ENCODE data around the gene LMO1.
A peak's percentile ranks its signal among the peaks of the same experiment; 100 is the strongest.

Gene LMO1

DNA sequence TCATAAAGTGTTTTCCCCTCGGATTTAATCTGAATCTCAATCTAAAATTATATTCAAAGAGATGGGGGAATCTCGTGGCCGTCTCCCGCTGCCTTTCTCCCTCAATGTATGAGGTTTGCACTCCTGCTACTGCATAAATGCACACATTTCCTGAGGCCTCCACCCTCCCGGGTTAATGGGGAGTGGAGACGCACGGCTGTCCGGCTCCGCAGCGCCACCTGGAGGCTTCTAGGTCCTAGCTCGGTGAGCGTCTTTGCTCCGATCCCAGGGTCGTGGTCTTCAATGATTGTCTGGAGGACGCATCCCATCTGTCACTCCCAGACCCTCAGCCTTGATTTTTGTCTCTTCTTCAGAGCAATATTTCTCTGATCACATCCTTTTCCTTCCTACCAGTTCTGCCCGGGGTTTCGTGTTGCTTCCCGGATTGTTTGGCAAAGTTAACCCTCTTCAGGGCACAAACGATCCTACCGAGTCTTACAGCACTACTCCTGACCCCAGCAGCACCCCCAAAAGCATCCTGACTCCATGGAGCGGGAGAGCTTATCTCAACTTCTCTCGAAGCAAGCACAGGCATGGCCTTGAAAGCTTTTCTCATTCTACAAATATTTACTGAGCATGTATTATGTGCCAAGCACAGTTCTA is at the start of gene LMO1:
LMO1 (minus strand) TSS at position 110 of the 642 bp plus-strand sequence. CDS start 516 bp downstream, outside the sequence.
- peak; percentile 89 for DNase-seq

DNA sequence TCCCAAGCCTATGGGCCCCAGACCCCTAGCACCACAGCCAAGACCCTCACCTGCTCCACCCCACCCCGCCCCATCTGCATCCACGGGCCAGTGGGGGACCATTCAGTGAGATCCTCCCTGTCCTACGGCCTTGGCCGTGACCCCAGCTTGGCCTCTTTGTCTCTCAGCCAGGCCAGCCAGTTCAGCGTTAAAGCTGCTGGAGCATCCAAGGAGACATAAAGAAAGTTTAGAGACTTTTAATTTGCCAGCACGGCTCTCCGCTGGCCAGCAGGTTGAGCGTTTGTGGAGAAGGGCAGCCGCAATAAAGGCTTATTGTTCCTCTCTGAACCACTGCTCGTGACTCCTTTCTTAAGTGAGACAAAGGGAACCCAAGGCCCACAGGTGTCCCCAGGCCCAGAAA is 49.3 kb upstream of the LMO1 start:
- no peak for DNase-seq

GRCh38 chr11:8311366-8311765 is 47.7 kb upstream of the LMO1 start:
- no peak for DNase-seq

DNA sequence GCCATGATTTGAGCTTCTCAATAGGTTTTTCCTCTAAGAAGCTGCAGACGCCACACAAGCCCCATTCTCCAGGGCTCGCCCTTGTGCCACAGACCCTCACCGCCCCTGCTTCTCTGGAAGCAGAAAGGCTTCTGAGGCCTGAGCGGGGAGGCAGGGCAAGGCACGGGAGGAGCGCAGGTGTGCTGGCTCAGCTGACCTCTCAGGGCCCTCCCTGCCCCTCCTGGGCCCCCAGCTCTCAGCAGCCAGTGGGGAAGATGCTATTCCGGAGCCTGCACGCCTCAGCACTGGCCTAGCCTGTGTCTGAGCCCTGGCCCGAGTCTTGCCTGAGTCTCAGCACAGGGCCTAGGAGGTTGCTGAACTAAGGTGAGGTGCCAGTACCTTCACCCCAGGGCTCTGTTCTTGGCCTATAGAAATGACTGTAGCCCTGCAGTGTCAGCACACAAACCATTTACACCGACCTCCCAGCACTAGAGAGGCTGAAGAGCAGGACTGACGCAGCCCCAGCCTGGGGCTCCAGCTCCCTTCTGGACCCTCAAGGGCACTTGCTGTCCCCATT is 47.1 kb upstream of the LMO1 start:
- no peak for DNase-seq

- no peak for DNase-seq
Observed at GRCh38 chr11:8309862-8310261, 46.2 kb upstream of the LMO1 start.

- no peak for DNase-seq
Observed at GRCh38 chr11:8309311-8309710, 45.6 kb upstream of the LMO1 start.

GRCh38 chr11:8307601-8308000 is 43.9 kb upstream of the LMO1 start:
- no peak for DNase-seq

- no peak for DNase-seq
Observed at GRCh38 chr11:8301622-8302021, 37.9 kb upstream of the LMO1 start.

GRCh38 chr11:8298801-8299786 is 35.4 kb upstream of the LMO1 start:
- DNase-seq, result no peak

GRCh38 chr11:8297781-8298440 is 34.2 kb upstream of the LMO1 start:
- DNase-seq, result no peak

DNA sequence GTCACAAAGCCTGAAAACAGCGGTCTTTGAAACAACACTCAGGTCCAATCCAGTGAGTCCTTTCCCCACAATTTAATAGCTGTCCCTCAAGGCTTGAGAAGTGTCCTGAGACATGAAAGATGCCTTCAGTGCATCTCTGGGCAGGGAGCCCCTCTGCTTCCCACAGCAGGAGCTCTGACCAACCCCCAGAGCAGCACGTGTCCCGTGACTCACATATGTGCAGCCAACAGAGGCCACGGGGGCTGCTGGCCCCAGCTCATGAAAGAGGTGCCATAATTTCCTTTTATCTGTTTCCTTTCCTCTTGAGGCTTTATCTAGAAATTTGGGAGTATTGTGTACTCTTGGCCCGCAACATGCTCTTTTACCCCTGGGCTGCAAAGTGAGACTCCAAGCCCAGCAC is 33.2 kb upstream of the LMO1 start:
- DNase-seq, result no peak

GRCh38 chr11:8296038-8296649 is 32.5 kb upstream of the LMO1 start:
- DNase-seq, result no peak

DNA sequence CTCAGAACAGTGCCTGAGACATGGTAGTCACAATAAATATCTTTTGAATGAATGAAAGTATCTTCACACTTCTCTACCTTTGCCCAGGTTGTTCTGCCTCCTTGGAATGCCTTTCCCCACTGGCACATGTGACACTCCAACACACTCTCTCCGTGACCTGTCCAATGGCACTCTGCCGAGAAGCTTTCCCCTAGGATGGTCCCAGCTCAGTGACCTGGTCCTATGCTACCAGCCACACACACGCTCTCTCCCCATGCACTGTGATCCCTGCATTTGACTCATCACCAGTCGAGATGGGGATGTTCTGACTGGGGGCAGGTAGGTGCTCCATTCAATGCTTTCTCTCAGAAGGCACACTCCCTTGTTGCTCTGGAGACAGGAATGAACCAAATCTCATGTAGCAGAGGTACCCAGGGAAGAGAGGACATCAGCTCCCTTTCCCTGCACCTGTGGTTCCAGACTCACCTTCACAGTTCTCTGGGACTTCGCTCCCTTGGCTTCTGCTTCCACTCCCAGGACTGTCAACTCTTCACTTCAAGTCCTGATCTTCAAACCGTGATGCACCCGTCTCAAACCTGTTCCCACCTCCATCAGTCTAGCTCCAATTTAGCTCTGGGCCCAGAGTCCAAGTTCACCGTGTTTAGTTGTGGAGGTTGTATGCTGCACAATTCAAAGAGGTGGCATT is 30.7 kb upstream of the LMO1 start:
- DNase-seq, result no peak

DNA sequence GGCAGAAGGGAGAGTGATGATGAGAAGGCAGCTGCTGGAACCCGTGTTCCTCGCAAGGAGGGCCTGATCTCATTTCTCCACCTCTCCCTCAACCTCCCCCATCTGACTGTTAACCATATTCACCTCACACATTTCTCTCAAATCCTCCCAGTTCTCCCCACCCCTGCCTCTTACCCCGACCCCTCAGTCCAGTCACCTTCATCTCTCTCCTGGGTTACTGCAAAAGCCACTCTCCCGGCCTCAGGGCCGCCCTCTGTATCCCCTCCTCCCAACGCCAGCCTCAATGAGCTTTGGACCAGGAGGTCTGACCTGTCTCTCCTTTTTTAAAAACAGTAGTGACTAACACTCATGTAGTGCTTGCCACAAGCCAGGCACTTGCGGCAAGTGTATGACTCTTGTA is 29.5 kb upstream of the LMO1 start:
- DNase-seq, result no peak

DNA sequence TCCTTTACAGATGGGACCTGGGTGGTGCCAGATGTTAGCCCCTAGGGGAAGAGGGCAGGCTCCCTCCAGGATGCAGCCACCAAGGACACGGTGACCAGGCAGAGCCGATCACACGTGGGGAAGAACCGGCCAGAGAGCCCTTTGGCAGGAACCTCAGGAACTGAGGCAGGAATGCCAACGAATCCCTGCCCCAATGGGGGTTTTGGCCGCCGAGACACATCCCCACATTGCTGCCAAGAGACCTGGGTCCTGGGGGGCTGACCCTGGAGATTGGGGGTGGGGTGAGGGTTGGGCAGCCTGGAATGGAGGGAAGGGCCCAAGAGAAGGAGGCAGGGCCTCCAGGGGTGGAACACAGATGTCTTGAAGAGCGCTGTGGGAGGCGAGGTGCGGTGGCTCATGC is 28.7 kb upstream of the LMO1 start:
- no peak for DNase-seq

DNA sequence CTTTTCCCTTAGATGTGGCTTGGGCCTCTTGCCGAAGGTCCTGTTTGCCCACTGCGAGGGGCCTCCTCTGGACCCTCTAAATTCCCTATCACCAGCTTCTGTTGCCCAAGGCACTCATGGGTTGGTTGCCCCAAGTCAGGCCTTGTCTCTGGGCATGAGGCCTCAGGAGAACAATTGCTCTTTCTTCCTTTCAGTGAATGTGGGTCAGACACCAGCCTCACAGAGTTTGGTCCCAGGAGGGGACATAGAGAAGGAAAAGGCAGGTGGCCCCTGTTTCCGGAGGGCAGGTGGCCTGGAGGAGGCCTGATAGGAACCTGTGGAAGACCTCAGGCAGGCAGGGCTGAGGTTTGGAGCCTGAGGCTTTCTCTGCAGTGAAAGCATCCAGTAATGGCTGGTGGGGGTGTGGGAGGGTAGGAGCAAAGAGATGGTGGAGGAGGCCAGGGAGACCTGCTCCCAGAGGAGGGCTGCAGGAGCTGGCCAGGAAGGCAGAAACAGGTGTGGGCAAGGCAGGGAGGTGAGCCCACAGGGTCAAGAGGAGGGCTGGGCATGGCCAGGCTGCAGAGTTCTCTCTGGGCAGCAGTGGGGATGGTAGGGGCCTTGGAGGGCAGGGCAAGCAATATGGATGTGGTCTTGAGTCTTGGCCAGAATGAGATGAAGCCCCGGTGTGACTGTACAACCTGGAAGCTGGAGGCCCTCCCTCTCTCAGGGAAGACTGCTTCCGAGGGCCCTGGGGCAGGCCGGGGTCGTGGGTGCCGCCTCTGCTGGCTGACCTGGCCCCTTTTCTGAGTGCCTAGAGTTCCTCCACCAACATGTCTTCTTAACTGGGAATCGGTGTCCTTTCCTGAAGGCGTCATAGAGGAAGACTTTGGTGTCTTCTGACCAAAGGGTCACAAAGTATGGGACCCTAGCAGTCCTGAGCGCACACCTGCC is 28.0 kb upstream of the LMO1 start:
- no peak for DNase-seq

GRCh38 chr11:8290081-8290810 is 26.6 kb upstream of the LMO1 start:
- DNase-seq, result no peak

DNA sequence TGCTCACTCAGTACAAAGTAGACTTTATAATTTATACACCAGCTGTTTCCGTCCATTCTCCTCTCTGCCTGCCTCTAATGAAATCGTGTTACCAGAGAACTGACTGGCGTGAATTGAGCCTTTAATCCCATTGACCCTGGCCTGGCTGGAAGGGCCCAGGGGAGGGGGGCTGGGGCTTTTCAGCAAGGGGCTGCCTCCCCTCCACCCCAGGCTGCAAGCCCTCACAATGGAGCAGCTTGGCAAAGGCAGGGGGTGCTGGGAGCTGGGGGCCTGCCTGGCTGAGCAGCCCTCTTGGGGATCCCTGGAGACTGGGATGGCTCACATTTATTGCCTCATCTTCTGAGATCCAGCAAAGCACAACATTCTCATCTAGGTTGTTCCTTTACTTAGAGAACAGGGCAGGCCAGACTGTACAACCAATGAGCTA is 25.8 kb upstream of the LMO1 start:
- DNase-seq, result no peak

- no peak for DNase-seq
Observed at GRCh38 chr11:8288824-8289491, 25.3 kb upstream of the LMO1 start.
